ENCODE results near the gene DNAJC12.

DNA sequence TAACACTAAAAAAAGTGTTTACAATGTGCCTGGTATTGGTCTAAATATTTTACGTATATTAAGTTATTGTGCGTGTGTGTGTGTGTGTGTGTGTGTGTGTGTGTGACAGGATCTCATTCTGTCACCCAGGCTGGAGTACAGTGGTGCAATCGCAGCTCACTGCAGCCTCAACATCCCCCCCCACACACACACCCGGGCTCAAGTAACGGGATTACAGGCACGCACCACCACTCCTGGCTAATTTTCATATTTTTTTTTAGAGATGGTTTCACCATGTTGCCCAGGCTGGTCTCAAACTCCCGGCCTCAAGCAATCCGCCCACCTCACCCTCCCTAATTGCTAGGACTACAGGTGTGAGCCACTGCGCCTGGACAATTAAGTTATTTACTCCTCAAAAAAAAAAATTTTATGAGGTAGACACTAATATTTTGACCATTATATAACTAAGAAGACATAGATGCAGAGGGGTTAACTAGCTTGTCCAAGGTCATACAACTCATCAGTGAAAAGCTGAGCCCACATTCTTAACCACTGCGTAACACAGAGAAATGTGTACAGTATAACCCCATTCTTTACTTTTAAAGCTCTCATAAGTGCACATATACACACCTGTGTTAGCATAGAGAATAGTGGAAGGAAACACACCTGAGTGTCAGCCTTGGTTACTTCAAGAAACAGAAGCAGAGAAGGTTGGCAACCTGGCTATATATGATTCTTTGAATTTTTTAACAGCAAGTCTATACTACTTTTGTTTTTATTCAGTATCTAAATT is 35.0 kb downstream of the DNAJC12 start:
- TF ChIP-seq, protein P1, sequence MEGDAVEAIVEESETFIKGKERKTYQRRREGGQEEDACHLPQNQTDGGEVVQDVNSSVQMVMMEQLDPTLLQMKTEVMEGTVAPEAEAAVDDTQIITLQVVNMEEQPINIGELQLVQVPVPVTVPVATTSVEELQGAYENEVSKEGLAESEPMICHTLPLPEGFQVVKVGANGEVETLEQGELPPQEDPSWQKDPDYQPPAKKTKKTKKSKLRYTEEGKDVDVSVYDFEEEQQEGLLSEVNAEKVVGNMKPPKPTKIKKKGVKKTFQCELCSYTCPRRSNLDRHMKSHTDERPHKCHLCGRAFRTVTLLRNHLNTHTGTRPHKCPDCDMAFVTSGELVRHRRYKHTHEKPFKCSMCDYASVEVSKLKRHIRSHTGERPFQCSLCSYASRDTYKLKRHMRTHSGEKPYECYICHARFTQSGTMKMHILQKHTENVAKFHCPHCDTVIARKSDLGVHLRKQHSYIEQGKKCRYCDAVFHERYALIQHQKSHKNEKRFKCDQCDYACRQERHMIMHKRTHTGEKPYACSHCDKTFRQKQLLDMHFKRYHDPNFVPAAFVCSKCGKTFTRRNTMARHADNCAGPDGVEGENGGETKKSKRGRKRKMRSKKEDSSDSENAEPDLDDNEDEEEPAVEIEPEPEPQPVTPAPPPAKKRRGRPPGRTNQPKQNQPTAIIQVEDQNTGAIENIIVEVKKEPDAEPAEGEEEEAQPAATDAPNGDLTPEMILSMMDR (IDR thresholded peaks at IDR 0.05), result no peak
- no peak for TF ChIP-seq EZH2 (IDR thresholded peaks at IDR 0.05)
- no peak for TF ChIP-seq EZH2phosphoT487 (IDR thresholded peaks at IDR 0.05)
